CD14-positive monocyte (primary cell): ENCODE measurements around the gene CENPU. TPM values are rescaled to one million over a fixed set of nuclear protein-coding genes. Genes with fewer than 3 reads are reported as not detected.

Experiments
- DNase-seq, 3 donors: peaks; one replicate each; pipeline ENCODE4 v3.0.0-alpha.2; 2011 to 2022
- H2AFZ ChIP-seq: 2 replicates; pipeline ENCODE4 v1.6.0; 2012; ENCODE audit warnings: mild to moderate bottlenecking, low read depth, low read length, inconsistent platforms; ENCODE audit not compliant: insufficient read depth, poor library complexity, severe bottlenecking
- H3K27ac ChIP-seq, 2 donors: 1 replicate in 1 of 2; 2 replicates in 1 of 2; pipeline ENCODE4 v1.5.1; 2012 to 2013; ENCODE audit warnings: low read length in 2 of 2, control low read depth in 1 of 2, inconsistent platforms in 1 of 2, low read depth in 1 of 2, mild to moderate bottlenecking in 1 of 2
- H3K27me3 ChIP-seq, 2 donors: one replicate each; pipeline versions ENCODE4 v1.6.0 to v1.6.1; 2011 to 2013; ENCODE audit warnings: low read length in 2 of 2; ENCODE audit not compliant: control insufficient read depth in 2 of 2, insufficient read depth in 2 of 2
- H3K36me3 ChIP-seq, 2 donors: replicated peaks in 1 of 2; 1 replicate in 1 of 2; 2 replicates in 1 of 2; pipeline versions ENCODE4 v1.5.1 to v1.6.1; 2012 to 2013; ENCODE audit warnings: low read length in 2 of 2, control low read depth in 1 of 2, inconsistent platforms in 1 of 2, mild to moderate bottlenecking in 1 of 2; ENCODE audit not compliant: insufficient read depth in 2 of 2, control insufficient read depth in 1 of 2
- H3K4me1 ChIP-seq, 2 donors: 1 replicate in 1 of 2; 2 replicates in 1 of 2; pipeline versions ENCODE4 v1.5.1 to v1.6.1; 2012 to 2013; ENCODE audit warnings: low read length in 2 of 2, control low read depth in 1 of 2, inconsistent platforms in 1 of 2, mild to moderate bottlenecking in 1 of 2, moderate library complexity in 1 of 2; ENCODE audit not compliant: insufficient read depth in 2 of 2, control insufficient read depth in 1 of 2
- H3K4me2 ChIP-seq: replicated peaks from 2 replicates; pipeline ENCODE3; 2012; ENCODE audit warnings: low read length, moderate library complexity, mild to moderate bottlenecking; ENCODE audit not compliant: poor library complexity, severe bottlenecking; ENCODE audit errors: extremely low read depth
- H3K4me3 ChIP-seq, 3 experiments: fragments of 200-600 bp in 1 of 3; sonication (generic) in 1 of 3; replicated peaks in 1 of 3; 1 replicate in 2 of 3; 2 replicates in 1 of 3; pipeline ENCODE4 v1.5.1; 2011 to 2013; ENCODE audit warnings: low read length in 3 of 3, mild to moderate bottlenecking in 3 of 3, control low read depth in 2 of 3, low read depth in 2 of 3, inconsistent platforms in 1 of 3, moderate library complexity in 1 of 3
- H3K79me2 ChIP-seq: 2 replicates; pipeline ENCODE4 v1.6.0; 2012; ENCODE audit warnings: mild to moderate bottlenecking, control low read depth, inconsistent platforms, low read length, moderate library complexity; ENCODE audit not compliant: insufficient read depth
- H3K9ac ChIP-seq: 2 replicates; pipeline ENCODE4 v1.6.0; 2017; ENCODE audit warnings: low read length, mild to moderate bottlenecking; ENCODE audit not compliant: insufficient read depth, poor library complexity, severe bottlenecking
- H3K9me3 ChIP-seq, 2 donors: replicated peaks in 1 of 2; 1 replicate in 1 of 2; 2 replicates in 1 of 2; pipeline versions ENCODE4 v1.5.1 to v1.6.1; 2012 to 2013; ENCODE audit warnings: low read length in 2 of 2, control low read depth in 1 of 2; ENCODE audit not compliant: control insufficient read depth in 1 of 2, insufficient read depth in 1 of 2
- H4K20me1 ChIP-seq: 2 replicates; pipeline ENCODE4 v1.6.0; 2012; ENCODE audit warnings: mild to moderate bottlenecking, low read length, control low read depth, moderate library complexity; ENCODE audit not compliant: insufficient read depth
- H3K27ac Mint-ChIP-seq, 7 donors: one replicate each; pipeline ENCODE4 v1.8.0; 2020; ENCODE audit warnings: mild to moderate bottlenecking in 7 of 7, mixed read lengths in 7 of 7, moderate library complexity in 6 of 7, inconsistent platforms in 2 of 7
- H3K27me3 Mint-ChIP-seq, 3 donors: one replicate each; pipeline ENCODE4 v1.8.0; 2021 to 2022; ENCODE audit warnings: low read depth in 3 of 3, mild to moderate bottlenecking in 3 of 3, mixed read lengths in 3 of 3, moderate library complexity in 3 of 3, inconsistent platforms in 1 of 3
- H3K36me3 Mint-ChIP-seq, 2 donors: one replicate each; pipeline ENCODE4 v1.8.0; 2020; ENCODE audit warnings: mixed read lengths in 2 of 2, inconsistent platforms in 1 of 2, mild to moderate bottlenecking in 1 of 2
- H3K4me1 Mint-ChIP-seq: one replicate; pipeline ENCODE4 v1.8.0; 2020; ENCODE audit warnings: mild to moderate bottlenecking, mixed read lengths
- H3K4me3 Mint-ChIP-seq, 2 donors: one replicate each; pipeline ENCODE4 v1.8.0; 2020; ENCODE audit warnings: mild to moderate bottlenecking in 2 of 2, mixed read lengths in 2 of 2, moderate library complexity in 1 of 2
- H3K9me3 Mint-ChIP-seq, 7 donors: one replicate each; pipeline ENCODE4 v1.8.0; 2020 to 2022; ENCODE audit warnings: mixed read lengths in 7 of 7, mild to moderate bottlenecking in 6 of 7, moderate library complexity in 6 of 7, inconsistent platforms in 2 of 7
- CTCF ChIP-seq: fragments of 200-600 bp; IDR thresholded peaks from one replicate; pipeline ENCODE4 v1.8.0; 2022; ENCODE audit warnings: antibody characterized with exemption, mild to moderate bottlenecking
- WGBS: methylation state at CpG from one replicate; pipeline ENCODE4 v1.1.5; 2013; ENCODE audit warnings: missing lambda C conversion rate; ENCODE audit not compliant: insufficient coverage; 5-methylcytosine and 5-hydroxymethylcytosine counted together
- intact Hi-C, 2 donors: fragments of 100-400 bp; cut with micrococcal nuclease; formaldehyde crosslinking; loops; one replicate each; pipeline versions ENCODE4 v1.15.0 to v1.15.1; 2023
- polyA plus RNA-seq, 3 donors: library from polyadenylated mRNA; depleted of rRNA in 1 of 3; unstranded in 2 of 3; stranded (reverse) in 1 of 3; fragments of 300-500 nt in 2 of 3; fragments of >200 nt in 1 of 3; fragmentation: Illumina TruSeq in 2 of 3; gene quantifications; 1 replicate in 2 of 3; 2 replicates in 1 of 3; pipeline ENCODE4 v1.2.3, GENCODE V29; 2012 to 2021

Gene CENPU
- polyA plus RNA-seq, 3 donors = 1.2 to 1.6 (median 1.5) TPM

- peaks cover 66 to 88% of the 10 kb centered on the region in 2 donors for H3K36me3 ChIP-seq
- no peak for DNase-seq
Measured at GRCh38 chr4:184756399-184756798, 22.5 kb upstream of the CENPU start.

GRCh38 chr4:184755278-184755677, 21.4 kb upstream of the CENPU start:
- H3K27me3 Mint-ChIP-seq = peaks cover 0 to 2% (median 0%) of the 10 kb centered on the region in 3 donors

More at GRCh38 chr4:184756399-184756798, 22.5 kb upstream of the CENPU start:
- TF ChIP-seq CTCF = no peak
- Histone ChIP-seq H3K27ac (no peak overlapping the region), H3K27me3 (no peaks in the 10 kb centered on the region), H3K4me2 (no peak overlapping the region), H2AFZ (no peak overlapping the region), H3K4me3 (no peak overlapping the region), H3K9ac (no peak overlapping the region), H4K20me1 (peaks cover 50% of the 10 kb centered on the region), H3K79me2 (no peaks in the 10 kb centered on the region), H3K9me3 (no peaks in the 10 kb centered on the region), H3K4me1 (peaks cover 11 to 15% of the 10 kb centered on the region in 2 donors)
- H3K36me3 Mint-ChIP-seq = peaks cover 77 to 90% of the 10 kb centered on the region in 2 donors
- peaks cover 17% of the 10 kb centered on the region for H3K4me1 Mint-ChIP-seq
- H3K27ac Mint-ChIP-seq = no peak overlapping the region
- 100% methylated on average over 2 of the region's 6 CpGs for WGBS
- no peak overlapping the region for H3K4me3 Mint-ChIP-seq
- H3K27me3 Mint-ChIP-seq = no peaks in the 10 kb centered on the region
- H3K9me3 Mint-ChIP-seq = peaks cover 0 to 3% (median 0%) of the 10 kb centered on the region in 7 donors
- intact Hi-C loops = no loop called here

More at GRCh38 chr4:184755278-184755677, 21.4 kb upstream of the CENPU start:
- Histone ChIP-seq H3K4me2 (no peak overlapping the region), H4K20me1 (peaks cover 39% of the 10 kb centered on the region), H3K9me3 (no peaks in the 10 kb centered on the region), H3K36me3 (peaks cover 54 to 77% of the 10 kb centered on the region in 2 donors), H3K79me2 (no peaks in the 10 kb centered on the region), H3K27ac (no peak overlapping the region), H3K27me3 (no peaks in the 10 kb centered on the region), H3K4me3 (no peak overlapping the region), H3K9ac (no peak overlapping the region), H3K4me1 (peaks cover 11 to 15% of the 10 kb centered on the region in 2 donors), H2AFZ (no peak overlapping the region)
- WGBS = 100% methylated on average over 3 of the region's 6 CpGs
- intact Hi-C loops = no loop called here
- Mint-ChIP-seq H3K36me3 (peaks cover 67 to 79% of the 10 kb centered on the region in 2 donors), H3K9me3 (peaks cover 0 to 3% (median 0%) of the 10 kb centered on the region in 7 donors), H3K4me1 (peaks cover 20% of the 10 kb centered on the region), H3K27ac (no peak overlapping the region), H3K4me3 (no peak overlapping the region)
- no peak for DNase-seq
- no peak for TF ChIP-seq CTCF
